ENCODE measurements around the gene KCNH1. TPM values are rescaled to one million over a fixed set of nuclear protein-coding genes. Genes with fewer than 3 reads are reported as not detected.

The KCNH1 gene
- total RNA-seq, result not detected
- 0.02 TPM for polyA plus RNA-seq
- long read RNA-seq, donor 1, partial matches to known transcripts, result 1 of 1 reads
- long read RNA-seq, donor 1, other reads (novel, unspliced or antisense), result 0 of 1 reads
- long read RNA-seq, donor 2, result 0 reads
- long read RNA-seq, donor 3, partial matches to known transcripts, result 0 of 2 reads
- long read RNA-seq, donor 3, other reads (novel, unspliced or antisense), result 2 of 2 reads
- long read RNA-seq, donor 4, result 0 reads

GRCh38 chr1:211133836-211134669, at the start of gene KCNH1:
Gene KCNH1, minus strand, starts transcription at chr1:211134148. Its CDS starts 203 bp downstream, at chr1:211133945.
- WGBS, result 2% methylated on average over 61 of the region's 61 CpGs
- Histone ChIP-seq H3K27ac (ENCODE audit: low read length) (no peak within 1 kb of the TSS), H3K27me3 (ENCODE audit: control insufficient read depth, insufficient read depth) (peaks cover 6% of the 10 kb centered on the region), H3K4me3 (ENCODE audit: low read length) (peak within 1 kb of the TSS; percentile 48), H3K9me3 (ENCODE audit: control insufficient read depth, low read length) (no peaks in the 10 kb centered on the region), H3K4me1 (ENCODE audit: control insufficient read depth, insufficient read depth, low read length) (no peaks in the 10 kb centered on the region)
- intact Hi-C loops (cut with DNase I), result loop anchor here (2.0 to 10.0 kb wide), 7 partner anchors 547 to 729 kb away; no protein-coding TSS in a partner anchor
- DNase-seq (peak; percentile 80 to 90 (median 88)), ATAC-seq (peak; percentile 97 to 99)

- no peaks in the 10 kb centered on the region for H3K9me3 ChIP-seq (ENCODE audit: control insufficient read depth, low read length)
- no peaks in the 10 kb centered on the region for H3K27me3 ChIP-seq (ENCODE audit: control insufficient read depth, insufficient read depth)
- ATAC-seq (no peak), DNase-seq (no peak)
- WGBS, result 90% methylated on average over 2 of the region's 2 CpGs
- no peak overlapping the region for H3K4me3 ChIP-seq (ENCODE audit: low read length)
- no peak overlapping the region for H3K27ac ChIP-seq (ENCODE audit: low read length)
- intact Hi-C loops (cut with DNase I), result no loop called here
- H3K4me1 ChIP-seq (ENCODE audit: control insufficient read depth, insufficient read depth, low read length), result no peaks in the 10 kb centered on the region
Observed at GRCh38 chr1:211182746-211183145, 48.8 kb upstream of the KCNH1 start.

- 57% methylated on average over 2 of the region's 2 CpGs for WGBS
- no peak overlapping the region for H3K4me3 ChIP-seq (ENCODE audit: low read length)
- ATAC-seq, result no peak
Observed at GRCh38 chr1:211174375-211174774, 40.4 kb upstream of the KCNH1 start.

GRCh38 chr1:211172657-211173056, 38.7 kb upstream of the KCNH1 start:
- Histone ChIP-seq H3K27me3 (ENCODE audit: control insufficient read depth, insufficient read depth) (no peaks in the 10 kb centered on the region), H3K4me1 (ENCODE audit: control insufficient read depth, insufficient read depth, low read length) (no peaks in the 10 kb centered on the region), H3K4me3 (ENCODE audit: low read length) (no peak overlapping the region), H3K27ac (ENCODE audit: low read length) (no peak overlapping the region), H3K9me3 (ENCODE audit: control insufficient read depth, low read length) (peaks cover 1% of the 10 kb centered on the region)
- DNase-seq (no peak), ATAC-seq (no peak)
- intact Hi-C loops (cut with DNase I), result no loop called here

More at GRCh38 chr1:211174375-211174774, 40.4 kb upstream of the KCNH1 start:
- DNase-seq, result no peak
- Histone ChIP-seq H3K27ac (ENCODE audit: low read length) (no peak overlapping the region), H3K27me3 (ENCODE audit: control insufficient read depth, insufficient read depth) (no peaks in the 10 kb centered on the region), H3K4me1 (ENCODE audit: control insufficient read depth, insufficient read depth, low read length) (no peaks in the 10 kb centered on the region), H3K9me3 (ENCODE audit: control insufficient read depth, low read length) (no peaks in the 10 kb centered on the region)
- intact Hi-C loops (cut with DNase I), result no loop called here

GRCh38 chr1:211169353-211169752, 35.4 kb upstream of the KCNH1 start:
- WGBS, result 94% methylated on average over 1 of the region's 1 CpG
- H3K27ac ChIP-seq (ENCODE audit: low read length), result no peak overlapping the region
- H3K27me3 ChIP-seq (ENCODE audit: control insufficient read depth, insufficient read depth), result no peaks in the 10 kb centered on the region
- no peak overlapping the region for H3K4me3 ChIP-seq (ENCODE audit: low read length)
- intact Hi-C loops (cut with DNase I), result no loop called here
- peaks cover 1% of the 10 kb centered on the region for H3K9me3 ChIP-seq (ENCODE audit: control insufficient read depth, low read length)
- ATAC-seq, result no peak
- DNase-seq, result no peak
- no peaks in the 10 kb centered on the region for H3K4me1 ChIP-seq (ENCODE audit: control insufficient read depth, insufficient read depth, low read length)

- Histone ChIP-seq H3K27ac (ENCODE audit: low read length) (no peak overlapping the region), H3K9me3 (ENCODE audit: control insufficient read depth, low read length) (no peaks in the 10 kb centered on the region), H3K27me3 (ENCODE audit: control insufficient read depth, insufficient read depth) (no peaks in the 10 kb centered on the region), H3K4me1 (ENCODE audit: control insufficient read depth, insufficient read depth, low read length) (no peaks in the 10 kb centered on the region), H3K4me3 (ENCODE audit: low read length) (no peak overlapping the region)
- no peak for DNase-seq
- intact Hi-C loops (cut with DNase I), result no loop called here
- ATAC-seq, result no peak
- 81% methylated on average over 1 of the region's 1 CpG for WGBS
Observed at GRCh38 chr1:211158866-211159265, 24.9 kb upstream of the KCNH1 start.

GRCh38 chr1:211155040-211155439, 21.1 kb upstream of the KCNH1 start:
- no peaks in the 10 kb centered on the region for H3K4me1 ChIP-seq (ENCODE audit: control insufficient read depth, insufficient read depth, low read length)
- no peak overlapping the region for H3K4me3 ChIP-seq (ENCODE audit: low read length)
- no peaks in the 10 kb centered on the region for H3K9me3 ChIP-seq (ENCODE audit: control insufficient read depth, low read length)
- 87% methylated on average over 2 of the region's 2 CpGs for WGBS
- H3K27me3 ChIP-seq (ENCODE audit: control insufficient read depth, insufficient read depth), result no peaks in the 10 kb centered on the region
- ATAC-seq, result no peak
- intact Hi-C loops (cut with DNase I), result no loop called here
- DNase-seq, result no peak
- no peak overlapping the region for H3K27ac ChIP-seq (ENCODE audit: low read length)

- H3K27me3 ChIP-seq (ENCODE audit: control insufficient read depth, insufficient read depth), result no peaks in the 10 kb centered on the region
- ATAC-seq (no peak), DNase-seq (no peak)
- H3K4me3 ChIP-seq (ENCODE audit: low read length), result no peak overlapping the region
- intact Hi-C loops (cut with DNase I), result no loop called here
- 31% methylated on average over 1 of the region's 1 CpG for WGBS
- H3K9me3 ChIP-seq (ENCODE audit: control insufficient read depth, low read length), result no peaks in the 10 kb centered on the region
- no peaks in the 10 kb centered on the region for H3K4me1 ChIP-seq (ENCODE audit: control insufficient read depth, insufficient read depth, low read length)
- no peak overlapping the region for H3K27ac ChIP-seq (ENCODE audit: low read length)
Observed at GRCh38 chr1:211153932-211154331, 20.0 kb upstream of the KCNH1 start.

- no peak for DNase-seq
- Histone ChIP-seq H3K4me3 (ENCODE audit: low read length) (no peak overlapping the region), H3K27ac (ENCODE audit: low read length) (no peak overlapping the region), H3K9me3 (ENCODE audit: control insufficient read depth, low read length) (no peaks in the 10 kb centered on the region), H3K27me3 (ENCODE audit: control insufficient read depth, insufficient read depth) (no peaks in the 10 kb centered on the region), H3K4me1 (ENCODE audit: control insufficient read depth, insufficient read depth, low read length) (no peaks in the 10 kb centered on the region)
- intact Hi-C loops (cut with DNase I), result no loop called here
- WGBS, result 50% methylated on average over 5 of the region's 5 CpGs
- ATAC-seq, result no peak
Observed at GRCh38 chr1:211148366-211148765, 14.4 kb upstream of the KCNH1 start.

GRCh38 chr1:211145944-211146343, 12.0 kb upstream of the KCNH1 start:
- DNase-seq (no peak), ATAC-seq (no peak)
- WGBS, result 53% methylated on average over 4 of the region's 4 CpGs

GRCh38 chr1:211135342-211135950, 1.5 kb upstream of the KCNH1 start:
- Histone ChIP-seq H3K27me3 (ENCODE audit: control insufficient read depth, insufficient read depth) (no peaks in the 10 kb centered on the region), H3K4me3 (ENCODE audit: low read length) (no peak overlapping the region)
- intact Hi-C loops (cut with DNase I), result loop anchor here in 3 of 4 donors (2.0 to 10.0 kb wide), 6 partner anchors 551 to 731 kb away; no protein-coding TSS in a partner anchor

More at GRCh38 chr1:211145944-211146343, 12.0 kb upstream of the KCNH1 start:
- Histone ChIP-seq H3K9me3 (ENCODE audit: control insufficient read depth, low read length) (no peaks in the 10 kb centered on the region), H3K4me1 (ENCODE audit: control insufficient read depth, insufficient read depth, low read length) (no peaks in the 10 kb centered on the region), H3K4me3 (ENCODE audit: low read length) (no peak overlapping the region), H3K27me3 (ENCODE audit: control insufficient read depth, insufficient read depth) (no peaks in the 10 kb centered on the region), H3K27ac (ENCODE audit: low read length) (no peak overlapping the region)
- intact Hi-C loops (cut with DNase I), result no loop called here

More at GRCh38 chr1:211135342-211135950, 1.5 kb upstream of the KCNH1 start:
- 18% methylated on average over 5 of the region's 5 CpGs for WGBS
- H3K27ac ChIP-seq (ENCODE audit: low read length), result no peak overlapping the region
- DNase-seq (no peak), ATAC-seq (peak; percentile 59 to 69)
- H3K4me1 ChIP-seq (ENCODE audit: control insufficient read depth, insufficient read depth, low read length), result no peaks in the 10 kb centered on the region
- no peaks in the 10 kb centered on the region for H3K9me3 ChIP-seq (ENCODE audit: control insufficient read depth, low read length)

Measured in right cardiac atrium (tissue), 5 donors.